Measurements from ENCODE around the gene OR10A3. TPM values are rescaled to one million over a fixed set of nuclear protein-coding genes. Genes with fewer than 3 reads are reported as not detected.
"Not testable (repeated sequence)": the region's sequence is repeated elsewhere in the genome, so short reads cannot be mapped to it uniquely, and the experiment has no call there.

Gene OR10A3
- total RNA-seq: not detected

- no peak within 1 kb of the TSS for H3K27ac Mint-ChIP-seq
- POLR2A ChIA-PET: no interaction called here
- H3K36me3 Mint-ChIP-seq (ENCODE audit: low read depth): no peaks in the 10 kb centered on the region
Observed at GRCh38 chr11:7941608-7942007, at the start of gene OR10A3. TSS of gene OR10A3 (minus strand) at chr11:7941708. CDS start at chr11:7939520, 2,188 bp downstream.

GRCh38 chr11:7987560-7987883, 46.0 kb upstream of the OR10A3 start:
- intact Hi-C loops (cut with DNase I, micrococcal nuclease): loop anchor here (1.0 to 2.0 kb wide), 6 partner anchors 32 to 1753 kb away; partner anchors contain the start of genes PPFIBP2 (in 2 of the 2) and FHIP1B (in 1 of the 2)
- DNase-seq; POLR2A ChIA-PET; H3K9me3 Mint-ChIP-seq (ENCODE audit: low read depth); ATAC-seq; H3K27me3 Mint-ChIP-seq: not testable (repeated sequence)
- CTCF ChIA-PET: interaction anchor here (0.7 to 3.5 kb wide), 22 partner anchors 9 to 635 kb away, joined by 3 to 70 read pairs (median 5); partner anchors contain the start of genes OR10A3 and RIC3
- Mint-ChIP-seq H3K4me3 (peak overlapping the region; percentile 94), H3K4me1 (peaks cover 37% of the 10 kb centered on the region), H3K36me3 (ENCODE audit: low read depth) (peaks cover 18% of the 10 kb centered on the region), H3K27ac (peak overlapping the region; percentile 92)

More at GRCh38 chr11:7941608-7942007, at the start of gene OR10A3:
- DNase-seq (no peak), ATAC-seq (no peak)
- Mint-ChIP-seq H3K9me3 (ENCODE audit: low read depth) (peaks cover 19% of the 10 kb centered on the region), H3K4me3 (no peak within 1 kb of the TSS), H3K27me3 (peaks cover 6% of the 10 kb centered on the region), H3K4me1 (no peaks in the 10 kb centered on the region)
- CTCF ChIA-PET: interaction anchor here (1.0 kb wide), 1 partner anchor 45 kb away, joined by 6 read pairs; the partner anchor contains the start of gene EIF3F
- intact Hi-C loops (cut with DNase I, micrococcal nuclease): no loop called here

GRCh38 chr11:7986768-7987559, 45.5 kb upstream of the OR10A3 start, which contains the start of gene EIF3F:
TSS of gene EIF3F (plus strand) at chr11:7987337. CDS start at chr11:7987353, 16 bp downstream.
- no peaks in the 10 kb centered on the region for H3K9me3 Mint-ChIP-seq (ENCODE audit: low read depth)
- ATAC-seq (peak; percentile 99), DNase-seq (peak; percentile 93)
- H3K36me3 Mint-ChIP-seq (ENCODE audit: low read depth): peaks cover 16% of the 10 kb centered on the region
- H3K27me3 Mint-ChIP-seq: no peaks in the 10 kb centered on the region
- H3K4me3 Mint-ChIP-seq: peak within 1 kb of the TSS; percentile 94
- POLR2A ChIA-PET: interaction anchor here (0.6 kb wide), 1 partner anchor 112 kb away, joined by 3 read pairs; no protein-coding TSS in a partner anchor
- H3K27ac Mint-ChIP-seq: peak within 1 kb of the TSS; percentile 99
- CTCF ChIA-PET: interaction anchor here (0.6 to 3.5 kb wide), 26 partner anchors 8 to 1304 kb away, joined by 3 to 70 read pairs (median 4); partner anchors contain the start of genes MRPL17, OR10A3 and RIC3
- intact Hi-C loops (cut with DNase I, micrococcal nuclease): loop anchor here (1.0 to 2.0 kb wide), 6 partner anchors 32 to 1752 kb away; partner anchors contain the start of genes PPFIBP2 (in 2 of the 2) and FHIP1B (in 1 of the 2)
- peaks cover 37% of the 10 kb centered on the region for H3K4me1 Mint-ChIP-seq

- intact Hi-C loops (cut with DNase I, micrococcal nuclease): no loop called here
- ChIA-PET CTCF (interaction anchor here (0.5 to 3.5 kb wide), 4 partner anchors 75 to 190 kb away, joined by 3 to 70 read pairs (median 3); no protein-coding TSS in a partner anchor), POLR2A (no interaction called here)
- ATAC-seq (no peak), DNase-seq (no peak)
- H3K9me3 Mint-ChIP-seq (ENCODE audit: low read depth): no peaks in the 10 kb centered on the region
- H3K4me1 Mint-ChIP-seq: peaks cover 19% of the 10 kb centered on the region
- H3K4me3 Mint-ChIP-seq: no peak overlapping the region
- H3K27me3 Mint-ChIP-seq: no peaks in the 10 kb centered on the region
- peaks cover 3% of the 10 kb centered on the region for H3K36me3 Mint-ChIP-seq (ENCODE audit: low read depth)
- H3K27ac Mint-ChIP-seq: no peak overlapping the region
Observed at GRCh38 chr11:7983832-7984590, 42.5 kb upstream of the OR10A3 start.

GRCh38 chr11:7982582-7983119, 41.1 kb upstream of the OR10A3 start:
- CTCF ChIA-PET: interaction anchor here (0.9 kb wide), 1 partner anchor 14 kb away, joined by 3 read pairs; no protein-coding TSS in a partner anchor
- peaks cover 10% of the 10 kb centered on the region for H3K4me1 Mint-ChIP-seq
- DNase-seq (no peak), ATAC-seq (no peak)
- POLR2A ChIA-PET: interaction anchor here (0.6 kb wide), 1 partner anchor 979 kb away, joined by 3 read pairs; no protein-coding TSS in a partner anchor
- H3K9me3 Mint-ChIP-seq (ENCODE audit: low read depth): no peaks in the 10 kb centered on the region
- no peaks in the 10 kb centered on the region for H3K27me3 Mint-ChIP-seq
- no peaks in the 10 kb centered on the region for H3K36me3 Mint-ChIP-seq (ENCODE audit: low read depth)
- no peak overlapping the region for H3K4me3 Mint-ChIP-seq
- H3K27ac Mint-ChIP-seq: no peak overlapping the region
- intact Hi-C loops (cut with DNase I, micrococcal nuclease): no loop called here

- no peak overlapping the region for H3K27ac Mint-ChIP-seq
- POLR2A ChIA-PET: no interaction called here
Observed at GRCh38 chr11:7981619-7982157, 40.2 kb upstream of the OR10A3 start.

GRCh38 chr11:7977232-7977917, 35.9 kb upstream of the OR10A3 start:
- Mint-ChIP-seq H3K9me3 (ENCODE audit: low read depth) (no peaks in the 10 kb centered on the region), H3K27ac (no peak overlapping the region), H3K36me3 (ENCODE audit: low read depth) (no peaks in the 10 kb centered on the region), H3K4me3 (no peak overlapping the region), H3K4me1 (no peaks in the 10 kb centered on the region), H3K27me3 (peaks cover 5% of the 10 kb centered on the region)
- DNase-seq (no peak), ATAC-seq (no peak)
- intact Hi-C loops (cut with DNase I, micrococcal nuclease): no loop called here
- POLR2A ChIA-PET: no interaction called here
- CTCF ChIA-PET: no interaction called here

More at GRCh38 chr11:7981619-7982157, 40.2 kb upstream of the OR10A3 start:
- H3K4me3 Mint-ChIP-seq: no peak overlapping the region
- H3K4me1 Mint-ChIP-seq: peaks cover 7% of the 10 kb centered on the region
- intact Hi-C loops (cut with DNase I, micrococcal nuclease): no loop called here
- CTCF ChIA-PET: interaction anchor here (0.9 kb wide), 1 partner anchor 15 kb away, joined by 3 read pairs; no protein-coding TSS in a partner anchor
- ATAC-seq (no peak), DNase-seq (no peak)
- H3K9me3 Mint-ChIP-seq (ENCODE audit: low read depth): no peaks in the 10 kb centered on the region
- H3K27me3 Mint-ChIP-seq: no peaks in the 10 kb centered on the region
- H3K36me3 Mint-ChIP-seq (ENCODE audit: low read depth): no peaks in the 10 kb centered on the region

GRCh38 chr11:7974668-7975067, 33.2 kb upstream of the OR10A3 start:
- Mint-ChIP-seq H3K27ac (no peak overlapping the region), H3K36me3 (ENCODE audit: low read depth) (no peaks in the 10 kb centered on the region), H3K27me3 (peaks cover 5% of the 10 kb centered on the region), H3K4me3 (no peak overlapping the region), H3K9me3 (ENCODE audit: low read depth) (no peaks in the 10 kb centered on the region), H3K4me1 (no peaks in the 10 kb centered on the region)
- no peak for DNase-seq
- ChIA-PET CTCF (interaction anchor here (1.7 to 3.0 kb wide), 2 partner anchors 12 to 82 kb away, joined by 5 to 17 read pairs; partner anchors contain the start of gene EIF3F), POLR2A (no interaction called here)
- no peak for ATAC-seq
- intact Hi-C loops (cut with DNase I, micrococcal nuclease): no loop called here

- intact Hi-C loops (cut with DNase I, micrococcal nuclease): no loop called here
- ATAC-seq: no peak
- ChIA-PET POLR2A (no interaction called here), CTCF (interaction anchor here (0.6 kb wide), 1 partner anchor 379 kb away, joined by 4 read pairs; no protein-coding TSS in a partner anchor)
- H3K4me1 Mint-ChIP-seq: no peaks in the 10 kb centered on the region
- H3K4me3 Mint-ChIP-seq: no peak overlapping the region
- no peak for DNase-seq
- no peaks in the 10 kb centered on the region for H3K9me3 Mint-ChIP-seq (ENCODE audit: low read depth)
- H3K27me3 Mint-ChIP-seq: peaks cover 10% of the 10 kb centered on the region
- H3K27ac Mint-ChIP-seq: no peak overlapping the region
- H3K36me3 Mint-ChIP-seq (ENCODE audit: low read depth): no peaks in the 10 kb centered on the region
Observed at GRCh38 chr11:7973011-7973410, 31.5 kb upstream of the OR10A3 start.

- DNase-seq (no peak), ATAC-seq (no peak)
- Mint-ChIP-seq H3K4me3 (no peak overlapping the region), H3K36me3 (ENCODE audit: low read depth) (no peaks in the 10 kb centered on the region), H3K27me3 (peaks cover 13% of the 10 kb centered on the region), H3K9me3 (ENCODE audit: low read depth) (no peaks in the 10 kb centered on the region), H3K27ac (no peak overlapping the region), H3K4me1 (no peaks in the 10 kb centered on the region)
- CTCF ChIA-PET: no interaction called here
- intact Hi-C loops (cut with DNase I, micrococcal nuclease): no loop called here
- POLR2A ChIA-PET: no interaction called here
Observed at GRCh38 chr11:7971846-7972245, 30.3 kb upstream of the OR10A3 start.
